SJSA1 (cell line): Measurements from ENCODE around the gene RRM1. TPM values are rescaled to one million over a fixed set of nuclear protein-coding genes. Genes with fewer than 3 reads are reported as not detected.
A peak's percentile ranks its signal among the peaks of the same experiment; 100 is the strongest.
"Not testable (repeated sequence)": the region's sequence is repeated elsewhere in the genome, so short reads cannot be mapped to it uniquely, and the experiment has no call there.

Experiments used
- DNase-seq, 2 experiments: peaks; one replicate each; pipeline ENCODE4 v3.0.0-alpha.2; 2015 to 2020; ENCODE audit warnings: low spot score in 2 of 2, low read depth in 1 of 2
- H3K27ac ChIP-seq: fragments of 250-450 bp; sonication (Bioruptor Pico); 2 replicates; pipeline ENCODE4 v1.5.1; 2020; ENCODE audit warnings: mild to moderate bottlenecking, moderate library complexity
- H3K27me3 ChIP-seq: fragments of 250-450 bp; sonication (Bioruptor Pico); replicated peaks from 2 replicates; pipeline ENCODE4 v1.5.1; 2020; ENCODE audit warnings: mild to moderate bottlenecking, moderate library complexity
- H3K36me3 ChIP-seq: fragments of 250-450 bp; sonication (Bioruptor Pico); 2 replicates; pipeline ENCODE4 v1.5.1; 2020; ENCODE audit warnings: mild to moderate bottlenecking
- H3K4me1 ChIP-seq: fragments of 250-450 bp; sonication (Bioruptor Pico); replicated peaks from 2 replicates; pipeline ENCODE4 v1.6.1; 2021; ENCODE audit warnings: mild to moderate bottlenecking
- H3K4me3 ChIP-seq: fragments of 250-450 bp; sonication (Bioruptor Pico); 2 replicates; pipeline ENCODE4 v1.5.1; 2020; ENCODE audit warnings: mild to moderate bottlenecking
- H3K9me3 ChIP-seq: fragments of 250-450 bp; sonication (Bioruptor Pico); replicated peaks from 2 replicates; pipeline ENCODE4 v1.5.1; 2020; ENCODE audit warnings: mild to moderate bottlenecking
- total RNA-seq: library from RNA; depleted of rRNA; stranded (reverse); fragments of >200 nt; shearing (Covaris generic); gene quantifications from 2 replicates; pipeline ENCODE4 v1.2.3, GENCODE V29; 2014

RRM1 gene
- total RNA-seq, 1 experiment from 2014 or later, result 295 TPM

- H3K9me3 ChIP-seq, H3K4me1 ChIP-seq, H3K27me3 ChIP-seq, H3K4me3 ChIP-seq, H3K36me3 ChIP-seq, H3K27ac ChIP-seq: not testable (repeated sequence)
- DNase-seq, result peak in 1 of 2 experiments; percentile 42
These were observed 81.2 kb downstream of the RRM1 start for GRCh38 chr11:4175620-4176350.

DNA sequence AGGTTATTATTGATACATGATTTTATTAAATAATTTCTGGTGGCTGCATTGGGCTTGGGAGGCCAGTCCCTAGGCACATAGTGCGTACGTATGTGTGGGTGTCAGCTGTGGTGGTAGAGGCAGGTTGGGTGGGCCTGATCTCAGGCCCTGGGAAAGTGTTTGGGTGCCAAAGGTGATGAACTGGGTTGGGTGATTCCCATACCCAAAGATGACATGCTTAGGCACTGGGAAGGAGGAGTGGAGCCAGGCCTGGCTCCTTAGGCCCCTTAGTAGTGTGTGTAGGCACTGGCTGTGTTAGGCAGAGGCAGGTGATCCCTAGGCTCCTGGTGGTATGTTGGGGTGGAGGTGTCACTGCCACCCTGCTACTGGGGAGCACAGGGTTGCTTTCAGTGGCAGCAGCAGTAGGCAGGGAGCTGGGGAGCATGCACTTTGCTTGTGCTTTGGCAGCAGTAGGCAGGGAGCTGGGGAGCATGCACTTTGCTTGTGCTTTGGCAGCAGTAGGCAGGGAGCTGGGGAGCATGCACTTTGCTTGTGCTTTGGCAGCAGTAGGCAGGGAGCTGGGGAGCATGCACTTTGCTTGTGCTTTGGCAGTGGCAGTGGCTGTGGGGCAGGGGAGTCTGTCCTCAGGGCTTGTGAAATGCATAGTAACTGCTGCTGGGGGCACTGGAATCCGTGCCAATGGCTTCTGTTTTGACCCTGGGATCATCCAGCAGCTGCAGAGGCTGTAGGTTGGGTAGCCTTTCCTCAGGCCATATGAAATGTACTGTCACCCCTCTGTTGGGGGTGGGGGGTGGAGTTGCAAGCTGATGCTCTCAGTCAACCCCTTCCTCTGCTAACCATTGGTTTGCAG lies 84.4 kb downstream of the RRM1 start:
- H3K27me3 ChIP-seq, result no peaks in the 10 kb centered on the region; the same call in 1 of the 2 replicates
- H3K27ac ChIP-seq, result no peak overlapping the region
- H3K9me3 ChIP-seq, result no peaks in the 10 kb centered on the region
- no peaks in the 10 kb centered on the region for H3K36me3 ChIP-seq
- H3K4me1 ChIP-seq, result no peaks in the 10 kb centered on the region
- H3K4me3 ChIP-seq, result no peak overlapping the region
- peak in 1 of 2 experiments; percentile 35 for DNase-seq

DNA sequence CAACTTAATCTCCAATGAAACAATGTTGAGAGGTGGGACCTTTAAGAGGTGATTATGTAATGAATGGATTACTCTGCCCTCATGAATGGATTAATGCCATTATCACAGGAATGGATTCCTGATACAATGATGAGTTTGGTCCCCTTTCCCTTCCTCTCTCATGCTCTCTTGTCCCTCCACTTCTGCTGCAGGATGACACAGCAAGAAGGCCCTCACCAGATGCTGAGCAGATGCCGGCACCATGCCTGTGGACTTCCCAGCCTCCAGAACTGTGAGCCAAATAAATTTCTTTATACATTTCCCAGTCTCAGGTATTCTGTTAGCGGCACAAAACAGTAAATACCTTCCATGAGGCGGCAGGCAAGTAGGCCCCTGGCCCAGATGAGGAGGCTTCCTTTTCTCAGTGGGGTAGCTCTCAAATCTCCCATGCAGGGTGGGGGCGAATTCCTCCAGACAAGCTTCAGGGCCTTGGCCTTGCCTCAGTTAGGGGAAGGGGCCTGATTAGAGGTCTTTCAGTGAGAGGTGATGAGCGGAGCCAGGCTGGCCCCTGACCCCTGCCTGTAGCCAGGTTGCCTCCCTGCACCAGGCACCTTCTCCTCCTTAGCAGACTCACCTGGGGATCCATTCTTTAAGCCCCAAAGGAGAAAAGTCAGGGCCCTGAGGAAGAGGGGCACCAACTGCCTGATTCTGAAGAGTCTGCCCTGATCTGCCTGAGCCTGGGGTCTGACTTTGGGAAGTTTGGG lies 86.0 kb downstream of the RRM1 start:
- Histone ChIP-seq H3K36me3 (no peaks in the 10 kb centered on the region), H3K27ac (no peak overlapping the region), H3K4me1 (no peaks in the 10 kb centered on the region), H3K27me3 (no peaks in the 10 kb centered on the region; the same call in 1 of the 2 replicates), H3K4me3 (no peak overlapping the region), H3K9me3 (no peaks in the 10 kb centered on the region)
- peak in 1 of 2 experiments; percentile 41 for DNase-seq

GRCh38 chr11:4181782-4182721 lies 87.5 kb downstream of the RRM1 start:
- Histone ChIP-seq H3K4me1 (peaks cover 1% of the 10 kb centered on the region; the same call in 1 of the 2 replicates), H3K9me3 (no peaks in the 10 kb centered on the region), H3K4me3 (no peak overlapping the region), H3K27me3 (no peaks in the 10 kb centered on the region; the same call in 1 of the 2 replicates), H3K36me3 (no peaks in the 10 kb centered on the region), H3K27ac (no peak overlapping the region)
- peak; percentile 55 to 75 for DNase-seq

- H3K9me3 ChIP-seq, result no peaks in the 10 kb centered on the region
- DNase-seq, result peak in 1 of 2 experiments; percentile 41
- no peak overlapping the region for H3K27ac ChIP-seq
- no peaks in the 10 kb centered on the region for H3K36me3 ChIP-seq
- peaks cover 10% of the 10 kb centered on the region for H3K4me1 ChIP-seq
- no peak overlapping the region for H3K4me3 ChIP-seq
- no peaks in the 10 kb centered on the region; the same call in 1 of the 2 replicates for H3K27me3 ChIP-seq
These were observed 88.9 kb downstream of the RRM1 start for GRCh38 chr11:4183410-4184057.

DNA sequence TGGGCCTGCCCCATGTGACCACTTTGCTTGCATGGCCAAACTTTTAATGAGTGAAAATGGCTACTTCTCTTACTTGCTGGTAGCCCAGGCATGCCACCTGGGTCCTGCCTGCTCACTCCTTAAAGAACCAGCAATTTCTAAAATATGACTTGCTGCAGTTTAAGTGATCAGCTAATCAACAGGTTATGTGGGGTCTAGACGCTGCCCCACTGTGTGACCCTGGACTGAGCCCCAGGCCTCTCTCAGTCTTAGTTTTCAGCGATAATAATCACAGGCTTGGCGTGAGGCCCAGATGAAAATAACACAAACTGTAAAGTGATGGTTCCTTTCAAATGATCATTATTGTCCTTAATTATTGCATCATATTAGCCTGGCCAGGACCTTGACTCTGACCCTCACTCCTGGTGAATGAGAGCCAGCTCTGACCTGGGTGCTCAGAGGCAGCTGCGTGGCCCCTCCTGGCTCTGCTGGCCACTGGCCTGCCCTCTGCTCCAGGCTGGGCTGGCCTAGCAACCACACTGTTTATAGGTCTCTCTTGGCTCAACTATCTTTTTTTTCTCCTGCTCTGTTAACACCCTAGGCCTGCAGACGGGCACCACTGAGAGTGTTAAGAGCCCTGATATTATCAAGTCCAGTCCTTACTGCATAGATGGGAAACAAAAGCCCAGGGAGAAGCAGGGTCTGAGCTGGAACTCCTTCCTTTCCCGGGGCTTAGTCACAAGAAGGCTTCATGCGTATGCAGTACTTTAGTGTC lies 89.7 kb downstream of the RRM1 start:
- no peaks in the 10 kb centered on the region for H3K36me3 ChIP-seq
- DNase-seq, result peak in 1 of 2 experiments; percentile 31

GRCh38 chr11:4185561-4185960 lies 91.0 kb downstream of the RRM1 start:
- peak in 1 of 2 experiments; percentile 28 for DNase-seq
- no peak overlapping the region for H3K4me3 ChIP-seq
- H3K9me3 ChIP-seq, result no peaks in the 10 kb centered on the region
- peaks cover 10% of the 10 kb centered on the region for H3K4me1 ChIP-seq
- no peak overlapping the region for H3K27ac ChIP-seq
- no peaks in the 10 kb centered on the region for H3K36me3 ChIP-seq
- no peaks in the 10 kb centered on the region; the same call in 1 of the 2 replicates for H3K27me3 ChIP-seq

More for the DNA sequence above, 89.7 kb downstream of the RRM1 start:
- peaks cover 10% of the 10 kb centered on the region for H3K4me1 ChIP-seq
- no peaks in the 10 kb centered on the region for H3K9me3 ChIP-seq
- no peak overlapping the region for H3K27ac ChIP-seq
- no peak overlapping the region for H3K4me3 ChIP-seq
- H3K27me3 ChIP-seq, result no peaks in the 10 kb centered on the region; the same call in 1 of the 2 replicates

- no peak overlapping the region for H3K27ac ChIP-seq
- H3K9me3 ChIP-seq, result no peaks in the 10 kb centered on the region
- DNase-seq, result peak in 1 of 2 experiments; percentile 30
- peaks cover 10% of the 10 kb centered on the region for H3K4me1 ChIP-seq
- no peaks in the 10 kb centered on the region; the same call in 1 of the 2 replicates for H3K27me3 ChIP-seq
- peak overlapping the region; percentile 49 for H3K4me3 ChIP-seq
- H3K36me3 ChIP-seq, result no peaks in the 10 kb centered on the region
These were observed 92.0 kb downstream of the RRM1 start for GRCh38 chr11:4186464-4187054.

DNA sequence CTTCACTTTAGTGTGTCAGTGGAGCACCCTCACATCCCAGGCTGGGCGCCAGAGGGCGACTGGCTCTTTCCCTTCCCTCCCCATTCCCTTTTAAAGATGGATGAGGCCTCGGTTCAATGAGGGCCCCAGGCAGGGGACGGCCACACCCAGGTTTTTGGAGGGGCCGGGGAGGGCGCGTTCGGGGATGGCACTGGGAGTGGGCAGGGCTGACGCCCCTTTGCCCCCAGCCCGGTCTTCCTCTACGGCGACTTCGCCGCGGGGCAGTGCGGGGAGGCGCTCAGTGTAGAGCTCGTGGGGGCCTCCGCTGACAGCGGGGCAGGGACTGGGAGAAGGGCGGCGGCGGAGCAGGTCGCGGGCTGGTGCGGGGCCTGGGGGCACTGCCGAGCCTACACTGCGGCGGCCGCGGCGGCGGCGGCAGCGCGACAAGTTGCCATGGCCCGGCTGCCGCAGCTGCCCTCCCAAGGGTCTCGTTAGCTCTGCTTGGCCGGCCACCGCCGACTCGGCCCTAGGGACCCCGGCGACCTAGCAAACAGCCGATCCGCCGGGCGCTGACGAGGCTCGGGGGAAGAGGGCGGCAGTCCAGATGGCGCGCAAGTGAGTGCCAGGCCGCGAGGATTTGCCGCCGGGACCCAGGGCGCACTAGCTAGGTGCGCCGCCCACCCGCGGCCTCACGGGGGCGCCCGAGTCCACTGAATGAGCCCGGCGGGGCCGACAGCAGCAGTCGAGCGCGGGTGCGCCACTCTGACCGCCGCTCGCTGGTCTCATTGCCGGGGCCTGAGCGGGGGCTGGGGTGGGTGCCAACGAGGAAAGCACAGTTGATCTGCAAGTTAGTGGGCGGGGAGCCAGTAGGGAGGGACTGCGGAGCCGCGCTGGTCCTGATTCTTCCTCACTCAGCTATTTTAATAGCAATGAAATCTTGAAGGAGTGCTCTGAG lies 92.7 kb downstream of the RRM1 start:
- DNase-seq, result peak; percentile 89 to 93
- Histone ChIP-seq H3K27ac (peak overlapping the region; percentile 10), H3K4me3 (peak overlapping the region; percentile 49), H3K27me3 (no peaks in the 10 kb centered on the region; the same call in 1 of the 2 replicates), H3K9me3 (no peaks in the 10 kb centered on the region), H3K4me1 (peaks cover 10% of the 10 kb centered on the region), H3K36me3 (no peaks in the 10 kb centered on the region)
